GM21423 (cell line): ENCODE measurements around the gene RTKN2.

ENCODE experiments used
- ATAC-seq: cut with Tn5 transposase; IDR thresholded peaks from one replicate; pipeline ENCODE4 v1.9.1; 2021; ENCODE audit warnings: mild to moderate bottlenecking, moderate library complexity; ENCODE audit not compliant: unreplicated experiment

Gene RTKN2

DNA sequence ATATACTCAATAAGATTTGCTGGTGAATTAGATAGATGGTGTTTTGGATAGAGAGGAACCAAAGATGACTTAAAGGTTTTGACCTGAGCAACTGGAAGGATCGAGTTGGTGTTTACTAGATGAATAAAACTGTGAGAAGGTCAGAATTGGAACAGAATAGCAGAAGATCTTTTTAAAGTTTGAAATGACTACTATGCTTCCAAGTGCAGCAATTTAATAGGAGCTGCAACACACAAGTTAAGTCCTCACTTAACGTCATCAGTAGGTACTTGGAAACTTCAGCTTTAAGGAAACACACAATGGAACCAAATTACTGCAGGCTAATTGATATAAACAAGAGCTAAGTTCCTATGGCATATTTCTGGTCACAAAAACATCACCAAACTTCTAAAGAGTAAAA lies 86.5 kb downstream of the RTKN2 start:
- ATAC-seq: no peak

DNA sequence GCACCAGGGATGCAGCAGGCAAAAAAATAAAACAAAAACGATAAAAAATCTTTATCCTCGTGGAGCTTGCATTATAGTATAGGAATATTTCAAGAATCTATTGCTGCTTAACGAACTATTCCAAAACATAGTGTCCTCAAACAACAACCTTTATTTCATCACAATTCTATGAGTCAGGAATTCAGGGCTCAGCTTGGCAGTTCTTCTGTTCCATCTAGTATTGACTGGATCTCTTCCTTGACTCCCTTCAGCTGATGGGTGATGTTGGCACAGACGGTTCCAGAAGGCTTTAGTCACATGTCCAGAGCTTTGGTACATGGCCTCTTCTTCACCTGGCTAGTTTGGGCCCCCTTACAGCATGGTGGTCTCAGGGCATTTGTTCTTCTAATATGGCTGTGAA lies 88.0 kb downstream of the RTKN2 start:
- no peak for ATAC-seq

DNA sequence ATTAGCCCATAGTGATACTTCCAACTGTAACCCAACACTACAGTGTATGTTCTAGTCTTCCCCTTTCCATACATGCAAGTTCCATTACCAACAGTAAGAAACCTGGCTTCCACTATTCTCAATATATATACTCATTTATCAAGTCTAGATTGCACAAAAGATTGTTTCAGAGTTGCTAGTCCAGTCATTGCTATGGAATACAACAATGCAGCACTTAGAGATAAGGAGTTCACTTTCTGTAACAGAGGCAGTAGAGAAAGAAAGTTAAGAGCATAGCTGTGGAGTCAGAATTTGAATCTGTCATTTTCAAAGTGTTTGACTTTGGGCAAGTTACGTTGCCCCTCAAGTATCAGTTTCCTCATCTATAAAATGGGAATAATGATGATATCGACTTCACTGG lies 90.1 kb downstream of the RTKN2 start:
- no peak for ATAC-seq

DNA sequence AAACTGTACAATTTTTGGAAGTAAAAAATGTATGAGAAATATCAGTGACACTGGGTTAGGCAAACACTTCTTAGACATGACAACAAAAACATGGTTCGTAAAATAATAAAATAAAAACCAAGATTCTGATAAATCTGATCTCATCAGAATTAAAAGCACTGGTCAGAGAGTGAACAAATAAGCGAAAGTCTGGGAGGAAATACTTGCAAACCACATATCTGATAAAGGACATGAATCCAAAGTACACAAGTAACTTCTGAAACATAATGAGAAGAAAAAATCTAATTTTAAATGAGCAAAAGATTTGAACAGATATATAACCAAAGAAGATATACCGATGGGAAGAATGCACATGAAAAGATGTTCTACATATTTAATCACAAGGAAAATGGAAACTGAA lies 91.5 kb downstream of the RTKN2 start:
- no peak for ATAC-seq

DNA sequence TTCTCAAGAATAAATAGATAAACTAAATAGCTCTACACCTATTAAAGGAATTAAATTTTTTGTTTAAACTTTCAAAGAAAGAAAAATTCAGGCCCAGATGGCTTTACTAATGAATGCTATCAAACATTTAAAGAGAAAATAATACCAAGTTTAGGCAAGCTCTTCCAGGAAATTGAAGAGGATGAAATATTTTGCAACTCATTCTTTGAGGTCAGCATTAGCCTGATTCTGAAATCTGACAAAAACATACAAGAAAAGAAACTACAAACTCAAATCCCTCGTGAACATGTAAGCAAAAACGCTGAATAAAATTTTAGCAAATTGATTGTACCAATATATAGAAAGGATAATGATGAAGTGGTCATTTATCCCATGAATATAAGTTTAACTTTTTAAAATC lies 93.4 kb downstream of the RTKN2 start:
- no peak for ATAC-seq

DNA sequence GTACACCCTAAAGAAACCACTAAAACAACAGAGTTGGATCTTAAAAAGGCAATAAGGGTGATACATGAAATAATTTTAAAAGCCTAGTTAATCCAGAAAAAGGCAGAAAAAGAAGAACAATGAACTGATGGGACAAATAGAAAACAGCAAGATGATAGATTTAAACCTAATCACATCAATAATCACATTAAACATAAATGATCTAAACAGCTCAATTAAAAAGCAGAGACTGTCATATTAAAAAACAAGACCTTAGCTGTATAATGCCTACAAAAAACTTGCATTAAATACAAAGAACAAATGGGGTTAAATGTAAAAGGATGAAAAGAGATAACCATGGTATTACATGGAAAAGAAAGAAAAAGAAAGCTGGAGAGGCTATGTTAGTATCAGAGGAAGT lies 96.2 kb downstream of the RTKN2 start:
- ATAC-seq: no peak

DNA sequence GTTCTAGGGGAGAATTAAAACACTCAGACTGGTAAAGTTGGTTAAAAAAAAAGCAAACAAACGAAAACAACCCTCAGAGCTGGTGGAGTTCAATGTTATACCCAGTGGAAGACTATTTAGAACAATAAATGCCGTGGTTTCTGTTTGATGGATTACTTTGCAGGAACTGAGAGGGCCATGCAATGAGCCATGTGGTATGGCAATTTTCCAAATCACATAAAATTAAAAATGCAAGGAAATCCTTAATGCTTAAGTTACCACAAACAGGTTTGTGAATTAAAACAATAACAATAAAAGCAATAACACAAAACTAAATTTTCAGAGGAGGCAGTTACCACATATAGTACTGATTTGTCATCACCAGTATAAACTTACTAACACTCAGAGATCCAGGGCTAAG lies 96.9 kb downstream of the RTKN2 start:
- ATAC-seq: no peak

DNA sequence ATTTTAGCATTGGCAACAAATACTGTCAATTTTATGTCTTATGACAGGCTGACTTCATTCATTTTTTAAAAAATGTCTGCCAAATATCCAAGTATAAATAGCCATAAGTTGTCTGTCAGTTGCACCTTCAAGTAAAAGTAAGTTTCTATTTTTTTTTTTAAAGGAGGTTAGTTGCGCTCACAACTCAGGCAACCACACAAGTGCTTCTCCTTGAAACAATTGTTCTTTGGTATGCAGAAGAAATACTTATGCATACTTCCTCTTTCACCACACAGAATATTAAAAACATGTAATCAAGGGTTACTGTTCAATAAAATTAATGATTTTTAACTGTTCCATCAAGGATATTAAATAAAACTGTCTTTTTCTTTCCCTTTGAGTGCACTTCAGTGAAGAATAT lies 97.9 kb downstream of the RTKN2 start:
- ATAC-seq: no peak

DNA sequence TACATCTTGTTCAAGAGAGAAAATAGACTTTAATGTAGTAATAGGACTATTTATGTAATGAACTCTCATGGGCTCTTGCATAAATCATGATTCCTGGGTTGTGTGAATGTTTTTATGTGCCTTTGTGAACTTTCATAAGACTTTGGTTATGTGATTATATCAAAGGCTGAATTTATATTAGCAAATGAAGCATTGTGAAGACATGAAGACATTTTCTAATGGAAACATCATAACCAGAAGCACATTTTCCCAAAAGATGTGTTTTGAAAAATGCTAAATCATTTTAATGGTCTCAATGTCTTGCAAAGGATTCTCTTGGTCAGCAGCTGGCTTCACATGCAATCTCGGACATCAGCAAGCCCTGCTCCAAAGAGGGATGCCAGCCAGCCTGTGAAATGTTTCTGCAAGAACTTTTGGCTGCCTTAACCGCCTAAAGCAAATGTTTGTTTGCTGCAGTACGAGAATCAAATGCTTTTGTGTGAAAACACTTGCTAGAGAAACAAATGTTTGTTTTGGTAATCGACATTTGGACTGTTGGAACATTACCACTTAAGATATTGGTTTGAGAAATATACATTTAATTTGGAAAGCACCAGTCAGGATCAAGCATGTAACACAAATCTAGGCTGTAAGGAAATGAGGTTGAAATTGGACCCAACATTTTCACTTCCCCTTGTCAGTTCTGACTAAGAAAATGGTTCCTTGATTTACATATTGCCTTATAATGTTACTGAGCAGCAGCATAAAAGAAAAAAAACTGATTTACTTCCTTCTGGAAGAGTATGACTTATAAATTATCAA lies 102.1 kb downstream of the RTKN2 start:
- peak; percentile 97 for ATAC-seq

DNA sequence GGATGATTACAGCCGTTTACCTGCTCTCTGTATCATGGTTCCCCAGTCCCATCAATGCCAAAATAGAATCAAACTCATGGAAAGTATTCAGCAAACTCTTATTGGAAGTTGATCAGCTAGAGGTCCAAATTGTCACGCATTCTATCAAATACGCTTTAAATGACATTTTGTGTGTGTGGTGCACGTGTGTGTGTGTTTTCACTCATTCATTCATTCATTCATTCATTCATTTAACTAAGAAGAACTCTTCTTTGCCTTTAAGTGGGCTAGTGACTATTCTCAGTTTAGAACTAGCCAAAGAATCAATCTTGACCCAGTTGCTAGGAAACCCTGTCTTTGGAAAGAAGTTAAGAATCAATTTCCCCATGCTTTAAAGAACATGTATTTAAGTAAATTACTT lies 102.8 kb downstream of the RTKN2 start:
- ATAC-seq: no peak

DNA sequence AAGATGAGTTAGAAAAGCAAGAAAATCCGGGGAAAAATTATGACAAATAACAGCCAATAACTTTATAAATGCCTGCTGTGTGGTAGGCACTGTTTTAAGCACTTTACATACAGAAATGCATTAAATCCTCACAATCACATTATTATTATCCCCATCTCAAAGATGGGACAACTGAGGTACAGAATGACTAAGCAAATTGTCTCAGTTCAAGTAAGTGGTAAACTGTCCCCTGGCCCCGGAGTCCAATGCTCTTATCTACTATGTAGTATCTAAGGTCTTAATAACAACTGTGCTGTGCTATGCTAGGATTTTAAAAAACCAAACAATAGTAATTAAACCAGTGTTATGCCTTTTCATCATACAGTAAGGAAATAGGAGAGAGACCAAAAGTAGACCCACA lies 105.6 kb downstream of the RTKN2 start:
- ATAC-seq: no peak

DNA sequence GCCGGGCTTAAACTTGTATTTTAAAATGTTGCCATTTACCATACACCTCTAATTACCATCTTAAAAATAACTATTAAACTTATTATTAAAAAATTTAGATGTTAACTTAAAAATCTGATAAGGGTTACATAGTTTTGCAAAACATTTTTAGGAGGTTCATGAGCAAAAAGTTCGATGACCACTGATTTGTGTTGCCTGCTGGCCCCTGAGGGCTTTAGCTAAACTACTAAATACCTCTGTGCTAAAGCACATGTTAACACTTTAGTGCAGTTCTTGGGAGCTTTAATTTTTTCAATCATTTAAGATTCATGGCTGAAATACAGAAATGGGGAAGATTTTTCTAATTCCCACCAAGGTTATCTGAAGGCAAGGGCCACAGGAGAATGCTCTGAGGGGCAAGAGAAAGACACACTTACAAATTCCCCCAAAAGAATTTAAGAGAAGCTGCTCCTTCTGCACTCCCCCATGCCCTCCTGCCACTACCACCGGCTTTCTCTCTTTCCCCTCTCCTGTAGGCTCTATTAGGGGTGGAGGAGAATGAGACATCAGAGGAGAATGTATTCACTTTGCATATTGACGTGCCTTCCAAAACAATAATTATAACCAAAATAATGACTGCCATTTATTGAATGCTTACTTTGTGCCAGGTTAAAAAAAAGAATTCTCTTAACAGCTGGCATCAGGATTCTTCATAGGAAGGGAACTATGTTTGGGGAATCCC lies 106.2 kb downstream of the RTKN2 start:
- ATAC-seq: no peak

DNA sequence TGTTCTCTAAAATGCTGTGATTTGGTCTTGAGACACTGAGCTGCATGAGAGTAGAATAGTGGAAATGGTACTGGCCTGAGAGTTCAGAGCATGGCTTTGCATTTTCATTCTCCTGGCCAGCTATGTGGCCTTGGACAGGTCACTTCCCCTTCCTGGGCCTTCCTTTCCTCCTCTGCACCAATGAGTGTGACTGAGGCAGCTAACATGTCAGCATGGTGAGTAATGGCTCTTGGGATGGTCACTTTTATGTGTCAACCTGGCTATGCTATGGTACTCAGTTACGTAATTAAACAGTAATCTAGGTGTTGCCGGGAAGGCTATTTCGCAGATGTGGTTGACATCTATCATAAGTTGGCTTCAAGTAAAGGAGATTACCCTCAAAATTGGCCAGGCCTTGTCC lies 109.3 kb downstream of the RTKN2 start:
- ATAC-seq: no peak

DNA sequence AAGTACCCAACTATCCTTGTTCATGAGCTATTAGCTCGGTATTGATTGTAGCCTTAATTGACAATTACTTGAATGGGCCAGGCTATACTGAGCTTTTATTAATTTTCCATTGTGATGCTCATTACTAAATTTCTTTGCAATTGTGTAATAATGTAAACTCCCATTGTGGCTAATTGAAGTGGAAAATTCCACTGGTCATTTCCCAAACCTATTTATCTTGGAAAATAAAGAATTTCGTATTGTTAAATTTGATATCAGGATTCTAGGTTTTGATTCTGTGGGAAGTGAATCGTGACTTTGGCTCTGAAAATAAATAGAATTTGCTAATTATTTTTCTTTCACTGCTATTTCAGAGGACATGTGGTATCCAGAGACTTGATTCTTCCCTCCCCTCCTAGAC lies 111.0 kb downstream of the RTKN2 start:
- ATAC-seq: no peak

DNA sequence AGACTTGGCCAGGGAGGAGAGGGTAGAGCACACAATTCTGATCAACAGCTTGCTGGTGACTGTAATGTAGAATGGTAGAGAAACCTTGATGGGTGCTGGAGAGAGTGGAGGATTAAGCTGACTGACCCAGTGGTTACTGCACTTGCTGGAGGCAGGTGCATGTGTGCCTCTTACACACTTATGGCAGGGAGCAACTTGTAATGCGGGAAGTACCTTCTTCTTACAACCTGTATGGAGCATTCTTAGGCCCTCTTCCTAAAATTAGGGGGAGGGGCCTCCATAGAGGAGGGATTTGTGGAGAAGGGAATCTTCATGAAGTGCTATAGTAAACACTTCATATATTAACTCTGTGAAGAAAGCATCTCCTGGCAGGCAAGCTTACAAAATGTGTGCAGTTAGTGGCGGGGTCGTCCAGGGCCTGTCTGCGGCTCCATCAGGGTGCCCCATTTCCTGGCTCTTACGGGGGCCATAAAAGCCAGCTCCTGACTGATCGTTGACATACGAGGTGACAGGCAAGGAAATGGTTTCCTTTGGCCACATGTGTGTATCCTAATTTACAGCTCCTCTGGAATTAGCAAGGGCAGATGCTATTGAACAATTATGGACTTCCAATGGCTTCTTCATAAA lies 113.5 kb downstream of the RTKN2 start:
- no peak for ATAC-seq

DNA sequence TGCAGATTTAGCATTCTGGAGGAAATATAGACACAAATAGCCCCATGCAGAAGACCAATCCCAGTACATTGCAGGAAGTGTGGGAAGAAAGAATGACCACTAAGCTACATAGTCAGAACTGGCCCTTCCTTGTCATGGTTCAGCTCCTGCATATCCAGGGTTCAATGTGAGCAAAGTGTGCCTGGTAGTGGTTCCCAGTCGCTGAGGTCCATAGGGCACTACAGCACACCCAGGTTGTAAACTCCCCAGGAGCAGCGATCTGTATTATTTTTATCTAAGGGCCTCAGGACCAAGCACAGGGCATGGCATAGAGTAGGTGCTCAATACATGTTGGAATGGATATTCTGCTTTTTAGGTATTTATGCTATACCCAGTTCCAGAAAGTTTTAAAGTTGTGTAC lies 114.4 kb downstream of the RTKN2 start:
- ATAC-seq: no peak

DNA sequence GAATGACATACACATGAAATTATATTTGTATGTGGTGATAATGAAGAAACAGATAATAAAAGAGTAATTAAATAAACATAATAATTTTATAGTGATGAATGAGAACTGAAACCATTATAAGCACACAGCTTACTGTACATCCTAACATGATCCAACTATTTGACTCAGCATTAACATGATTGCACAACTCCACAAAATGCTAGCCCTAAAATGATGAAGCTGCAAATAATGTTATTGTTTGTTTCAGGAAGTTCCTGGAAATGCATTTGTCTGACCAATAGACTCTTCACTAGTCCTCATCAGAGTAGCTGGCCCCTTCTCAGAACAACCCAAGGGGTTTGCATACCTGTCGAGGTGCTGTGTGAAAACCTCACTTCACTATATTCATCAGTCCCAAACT lies 115.5 kb downstream of the RTKN2 start:
- no peak for ATAC-seq

DNA sequence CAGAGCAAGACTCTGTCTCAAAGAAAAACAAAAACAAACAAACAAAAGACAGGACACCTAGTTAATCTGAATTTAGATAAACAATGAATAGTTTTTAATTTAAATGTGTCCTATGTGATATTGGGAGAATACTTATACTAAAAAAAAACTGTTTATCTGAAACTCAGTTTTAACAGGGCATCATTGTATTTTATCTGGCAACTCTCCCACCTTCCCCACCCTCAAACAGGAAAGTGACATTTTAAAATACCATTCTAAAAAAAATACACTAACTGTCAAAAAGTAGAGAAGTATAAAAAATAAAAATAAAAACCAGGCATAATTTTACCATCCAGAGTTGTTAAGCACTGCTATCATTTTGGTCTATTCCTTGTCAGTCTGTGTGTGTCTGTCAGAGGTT lies 119.0 kb downstream of the RTKN2 start:
- no peak for ATAC-seq

DNA sequence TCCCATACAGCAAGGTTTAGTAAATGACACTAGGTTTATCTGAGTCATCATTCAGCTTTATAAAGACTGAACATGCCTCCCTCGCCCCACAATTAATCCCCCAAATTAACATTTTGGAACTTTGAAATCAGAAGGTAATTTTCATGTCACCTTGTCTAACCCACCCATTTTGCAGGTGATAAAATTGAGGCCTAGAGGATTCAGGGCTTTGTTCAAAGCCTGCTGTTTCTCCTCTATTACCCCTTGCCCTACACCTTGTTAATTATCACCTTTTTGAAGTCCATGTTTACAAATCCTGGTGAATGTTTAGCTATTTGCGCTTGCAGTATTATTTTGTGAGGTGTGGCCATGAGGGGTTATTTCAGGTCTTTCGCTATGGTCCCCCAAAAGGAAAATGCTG lies 120.5 kb downstream of the RTKN2 start:
- no peak for ATAC-seq

DNA sequence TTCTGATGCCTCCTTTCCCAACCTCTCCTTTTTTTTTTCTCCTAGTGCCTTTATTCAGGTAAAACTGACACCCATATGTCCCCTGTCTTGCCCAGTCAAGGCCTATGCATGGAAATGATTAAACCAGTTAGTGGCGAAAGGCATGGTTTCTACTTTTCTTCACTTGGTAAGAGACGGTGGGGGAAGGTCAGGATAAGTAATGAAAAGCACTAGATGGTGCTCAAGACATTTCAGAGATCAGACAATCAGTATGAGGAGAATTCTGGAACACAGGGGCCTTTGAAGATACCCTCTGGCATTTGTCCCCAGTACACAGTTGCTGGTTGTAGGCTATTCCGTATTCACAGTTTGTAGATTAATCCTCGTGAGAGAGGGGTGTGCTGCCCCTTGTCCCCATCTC lies 121.2 kb downstream of the RTKN2 start:
- no peak for ATAC-seq

DNA sequence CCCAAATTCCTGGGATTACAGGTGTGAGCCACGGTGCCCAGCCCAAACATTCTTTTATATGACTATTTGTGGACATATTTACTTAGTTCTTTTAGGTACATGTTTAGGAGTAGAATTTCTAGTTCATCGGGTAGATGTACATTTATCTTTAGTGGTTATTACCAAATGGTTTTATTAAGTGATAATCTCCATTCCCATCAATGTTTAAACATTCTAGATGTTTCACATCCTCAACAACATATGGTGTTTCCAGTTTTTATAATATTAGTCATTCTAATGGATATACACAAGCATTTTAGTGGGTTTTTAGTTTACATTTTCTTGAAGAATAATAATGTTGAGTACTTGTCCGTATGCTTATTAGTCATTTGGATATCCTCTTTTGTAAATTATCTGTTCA lies 131.7 kb downstream of the RTKN2 start:
- no peak for ATAC-seq

DNA sequence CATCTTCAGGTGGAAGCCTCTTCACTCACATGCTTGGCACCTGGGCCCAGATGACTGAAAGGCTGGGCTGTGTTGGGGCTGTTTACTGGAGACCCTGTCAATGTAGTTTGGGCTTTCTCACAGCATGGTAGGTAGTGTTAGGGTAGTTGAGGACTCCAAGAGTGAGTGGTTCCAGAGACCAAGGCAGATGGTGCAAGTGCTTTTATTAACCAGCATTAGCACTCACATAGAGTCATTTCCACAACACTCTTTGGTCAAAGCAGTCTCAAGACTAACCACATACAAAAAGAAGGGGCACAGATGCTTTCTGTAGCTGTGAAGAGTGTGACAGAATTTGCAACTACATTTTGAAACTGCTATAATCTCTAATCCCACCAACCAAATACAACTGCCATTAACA lies 135.0 kb downstream of the RTKN2 start:
- peak; percentile 93 for ATAC-seq
